BLaER1 (cell line): ENCODE measurements around the gene LRFN2.

Source experiments
- H3K27ac ChIP-seq: shearing (Covaris generic); formaldehyde crosslinking; 2 replicates; pipeline ENCODE4 v1.8.1; 2022
- H3K27me3 ChIP-seq: shearing (Covaris generic); formaldehyde crosslinking; 2 replicates; pipeline ENCODE4 v1.8.1; 2022
- H3K36me3 ChIP-seq: shearing (Covaris generic); formaldehyde crosslinking; 2 replicates; pipeline ENCODE4 v1.8.1; 2022
- H3K4me1 ChIP-seq: shearing (Covaris generic); formaldehyde crosslinking; 2 replicates; pipeline ENCODE4 v1.8.1; 2022
- H3K4me2 ChIP-seq: shearing (Covaris generic); formaldehyde crosslinking; 2 replicates; pipeline ENCODE4 v1.8.1; 2022
- H3K4me3 ChIP-seq: shearing (Covaris generic); formaldehyde crosslinking; 2 replicates; pipeline ENCODE4 v1.8.1; 2022
- H3K9ac ChIP-seq: shearing (Covaris generic); formaldehyde crosslinking; 2 replicates; pipeline ENCODE4 v1.8.1; 2022
- H3K9me3 ChIP-seq: shearing (Covaris generic); formaldehyde crosslinking; 2 replicates; pipeline ENCODE4 v1.8.1; 2022
- H4K20me1 ChIP-seq: shearing (Covaris generic); formaldehyde crosslinking; 2 replicates; pipeline ENCODE4 v1.8.1; 2022
- Cebpa-rat ChIP-seq: shearing (Covaris generic); IDR thresholded peaks from 2 replicates; pipeline ENCODE4 v1.8.1; 2022

The LRFN2 gene

GRCh38 chr6:40438246-40438887, 148.8 kb downstream of the LRFN2 start:
- Histone ChIP-seq H3K27ac (no peak overlapping the region), H3K36me3 (no peaks in the 10 kb centered on the region), H3K4me1 (peaks cover 18% of the 10 kb centered on the region), H3K9ac (no peak overlapping the region), H3K4me3 (no peak overlapping the region), H3K27me3 (no peaks in the 10 kb centered on the region), H3K9me3 (no peaks in the 10 kb centered on the region), H4K20me1 (peaks cover 55% of the 10 kb centered on the region; the same call in 1 of the 2 replicates), H3K4me2 (no peak overlapping the region)
- TF ChIP-seq Cebpa-rat: no peak

GRCh38 chr6:40437631-40438030, 149.5 kb downstream of the LRFN2 start:
- H3K4me1 ChIP-seq: peaks cover 18% of the 10 kb centered on the region
- no peak for TF ChIP-seq Cebpa-rat
- peaks cover 6% of the 10 kb centered on the region for H3K36me3 ChIP-seq
- H3K9ac ChIP-seq: no peak overlapping the region
- H4K20me1 ChIP-seq: peaks cover 54% of the 10 kb centered on the region; the same call in 1 of the 2 replicates
- H3K4me2 ChIP-seq: no peak overlapping the region
- no peaks in the 10 kb centered on the region for H3K27me3 ChIP-seq
- H3K9me3 ChIP-seq: no peaks in the 10 kb centered on the region
- H3K27ac ChIP-seq: no peak overlapping the region
- H3K4me3 ChIP-seq: no peak overlapping the region

GRCh38 chr6:40436685-40437604, 150.2 kb downstream of the LRFN2 start:
- Histone ChIP-seq H3K4me3 (no peak overlapping the region), H3K4me1 (peaks cover 18% of the 10 kb centered on the region), H4K20me1 (peaks cover 47% of the 10 kb centered on the region; the same call in 1 of the 2 replicates), H3K27ac (no peak overlapping the region), H3K9me3 (no peaks in the 10 kb centered on the region), H3K9ac (no peak overlapping the region), H3K27me3 (no peaks in the 10 kb centered on the region), H3K36me3 (peaks cover 13% of the 10 kb centered on the region), H3K4me2 (peak overlapping the region; percentile 44)
- no peak for TF ChIP-seq Cebpa-rat

- Histone ChIP-seq H4K20me1 (peaks cover 8% of the 10 kb centered on the region; the same call in 1 of the 2 replicates), H3K4me1 (peaks cover 18% of the 10 kb centered on the region), H3K27me3 (no peaks in the 10 kb centered on the region), H3K27ac (no peak overlapping the region), H3K9ac (no peak overlapping the region), H3K4me3 (no peak overlapping the region), H3K9me3 (no peaks in the 10 kb centered on the region), H3K36me3 (peaks cover 34% of the 10 kb centered on the region), H3K4me2 (no peak overlapping the region)
- no peak for TF ChIP-seq Cebpa-rat
Measured at GRCh38 chr6:40432982-40433381, 154.2 kb downstream of the LRFN2 start.

- H3K4me1 ChIP-seq: peaks cover 6% of the 10 kb centered on the region
- no peaks in the 10 kb centered on the region for H4K20me1 ChIP-seq
- H3K36me3 ChIP-seq: peaks cover 43% of the 10 kb centered on the region
- H3K9ac ChIP-seq: no peak overlapping the region
- no peak for TF ChIP-seq Cebpa-rat
- H3K4me3 ChIP-seq: no peak overlapping the region
- no peaks in the 10 kb centered on the region for H3K9me3 ChIP-seq
- no peak overlapping the region for H3K27ac ChIP-seq
- no peak overlapping the region for H3K4me2 ChIP-seq
- H3K27me3 ChIP-seq: no peaks in the 10 kb centered on the region
Measured at GRCh38 chr6:40431706-40432105, 155.5 kb downstream of the LRFN2 start.

GRCh38 chr6:40427196-40427595, 160.0 kb downstream of the LRFN2 start:
- Histone ChIP-seq H3K9me3 (no peaks in the 10 kb centered on the region), H3K27ac (no peak overlapping the region), H3K4me3 (no peak overlapping the region), H3K4me2 (no peak overlapping the region), H4K20me1 (no peaks in the 10 kb centered on the region; the same call in 1 of the 2 replicates), H3K4me1 (no peaks in the 10 kb centered on the region), H3K36me3 (peaks cover 33% of the 10 kb centered on the region), H3K9ac (no peak overlapping the region), H3K27me3 (no peaks in the 10 kb centered on the region)
- TF ChIP-seq Cebpa-rat: no peak

- Histone ChIP-seq H3K4me1 (no peaks in the 10 kb centered on the region), H3K9me3 (no peaks in the 10 kb centered on the region), H4K20me1 (no peaks in the 10 kb centered on the region; the same call in 1 of the 2 replicates), H3K9ac (no peak overlapping the region), H3K27ac (no peak overlapping the region), H3K36me3 (peaks cover 26% of the 10 kb centered on the region), H3K27me3 (no peaks in the 10 kb centered on the region), H3K4me3 (no peak overlapping the region), H3K4me2 (no peak overlapping the region)
- TF ChIP-seq Cebpa-rat: no peak
Measured at GRCh38 chr6:40426346-40427066, 160.7 kb downstream of the LRFN2 start.

- no peak overlapping the region for H3K9ac ChIP-seq
- no peaks in the 10 kb centered on the region for H3K9me3 ChIP-seq
- no peak overlapping the region for H3K4me3 ChIP-seq
- no peak overlapping the region for H3K4me2 ChIP-seq
- H4K20me1 ChIP-seq: peaks cover 11% of the 10 kb centered on the region; the same call in 1 of the 2 replicates
- TF ChIP-seq Cebpa-rat: no peak
- H3K4me1 ChIP-seq: peaks cover 10% of the 10 kb centered on the region
- no peaks in the 10 kb centered on the region for H3K27me3 ChIP-seq
- no peak overlapping the region for H3K27ac ChIP-seq
- H3K36me3 ChIP-seq: peaks cover 14% of the 10 kb centered on the region; the same call in 1 of the 2 replicates
Measured at GRCh38 chr6:40425192-40425919, 161.8 kb downstream of the LRFN2 start.

GRCh38 chr6:40422046-40422445, 165.1 kb downstream of the LRFN2 start:
- Histone ChIP-seq H3K9ac (no peak overlapping the region), H3K9me3 (no peaks in the 10 kb centered on the region), H3K4me2 (no peak overlapping the region), H3K27me3 (no peaks in the 10 kb centered on the region), H3K4me3 (no peak overlapping the region), H3K36me3 (peaks cover 10% of the 10 kb centered on the region; the same call in 1 of the 2 replicates), H3K27ac (no peak overlapping the region), H4K20me1 (peaks cover 43% of the 10 kb centered on the region; the same call in 1 of the 2 replicates), H3K4me1 (peaks cover 19% of the 10 kb centered on the region)
- no peak for TF ChIP-seq Cebpa-rat
